GM21367 (cell line): ENCODE data around the gene TEC.

Experiments used
- ATAC-seq: cut with Tn5 transposase; IDR thresholded peaks from one replicate; pipeline ENCODE4 v1.9.1; 2021; ENCODE audit not compliant: unreplicated experiment

The TEC gene

GRCh38 chr4:48127682-48128404, 141.8 kb downstream of the TEC start:
- ATAC-seq: peak; percentile 84

DNA sequence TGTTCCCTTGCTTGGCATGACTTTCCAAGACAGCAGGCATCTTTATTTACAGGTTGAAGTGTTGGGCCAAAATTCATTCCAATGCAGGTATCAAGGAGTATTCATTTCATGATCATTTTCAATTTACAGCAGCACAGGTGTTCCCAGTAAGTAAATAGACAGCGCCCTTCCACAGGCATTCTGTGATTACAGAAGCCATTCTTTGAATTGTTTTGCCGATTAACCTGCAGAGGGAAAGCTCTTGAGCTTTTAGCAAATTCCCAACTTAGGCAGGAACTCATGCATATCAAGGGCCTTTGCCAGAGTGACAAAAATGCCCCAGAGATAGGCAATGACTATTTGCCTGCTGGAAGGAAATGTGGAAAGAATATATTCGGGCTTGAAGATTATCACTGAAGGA, 142.4 kb downstream of the TEC start:
- no peak for ATAC-seq

DNA sequence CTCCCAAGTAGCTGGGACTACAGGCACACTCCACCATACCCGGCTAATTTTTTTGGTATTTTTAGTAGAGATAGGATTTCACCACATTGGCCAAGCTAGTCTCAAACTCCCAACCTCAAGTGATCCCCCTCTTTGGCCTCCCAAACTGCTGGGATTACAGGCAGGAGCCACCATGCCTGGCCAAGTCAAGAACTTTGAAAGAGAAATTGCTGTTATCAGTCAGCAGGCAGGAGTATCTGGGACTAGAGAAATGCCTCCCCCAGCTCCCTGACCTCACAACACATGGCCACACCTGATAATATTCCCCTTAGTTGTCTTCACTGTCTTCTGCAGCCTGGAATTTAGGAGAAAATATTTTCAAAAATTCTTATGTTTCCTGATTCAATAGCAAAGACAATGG, 143.0 kb downstream of the TEC start:
- ATAC-seq: no peak

DNA sequence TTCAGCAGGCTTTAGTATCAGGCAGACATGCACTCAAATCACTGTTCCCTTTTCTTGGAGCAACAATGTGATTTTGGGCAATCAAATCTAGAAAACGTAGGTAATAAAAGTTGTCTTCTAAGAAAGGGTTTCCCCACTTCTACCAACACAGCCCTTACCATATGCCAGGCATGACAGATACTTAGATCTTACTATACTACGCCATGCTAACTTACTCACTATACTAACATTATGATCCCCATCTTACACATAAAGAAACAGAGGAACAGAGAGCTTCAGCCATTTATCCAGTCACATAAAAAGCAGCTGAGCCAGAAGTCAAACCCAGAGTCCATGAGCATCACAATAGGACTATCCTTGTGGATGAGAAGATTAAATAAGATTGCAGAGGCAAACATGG, 144.8 kb downstream of the TEC start:
- ATAC-seq: no peak

DNA sequence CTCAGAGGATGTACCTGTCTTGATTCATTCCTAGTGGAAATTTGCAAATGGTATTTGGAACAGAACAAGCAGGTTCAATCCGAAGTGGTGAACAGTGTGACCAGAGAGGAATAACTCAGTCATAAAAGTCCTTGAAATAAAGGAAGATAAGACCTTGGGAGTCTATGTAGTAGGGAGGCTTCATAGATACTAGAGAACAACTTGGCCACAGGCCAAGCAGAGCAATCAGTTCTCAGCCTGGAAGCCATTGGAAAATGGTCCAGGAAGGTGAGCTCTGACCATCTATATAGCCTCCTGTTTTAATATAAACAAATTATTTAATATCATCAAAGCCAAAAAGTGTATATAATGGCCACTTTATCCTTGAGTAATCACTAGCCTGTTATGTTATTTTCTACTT, 146.9 kb downstream of the TEC start:
- no peak for ATAC-seq

GRCh38 chr4:48121180-48121579, 148.5 kb downstream of the TEC start:
- no peak for ATAC-seq

DNA sequence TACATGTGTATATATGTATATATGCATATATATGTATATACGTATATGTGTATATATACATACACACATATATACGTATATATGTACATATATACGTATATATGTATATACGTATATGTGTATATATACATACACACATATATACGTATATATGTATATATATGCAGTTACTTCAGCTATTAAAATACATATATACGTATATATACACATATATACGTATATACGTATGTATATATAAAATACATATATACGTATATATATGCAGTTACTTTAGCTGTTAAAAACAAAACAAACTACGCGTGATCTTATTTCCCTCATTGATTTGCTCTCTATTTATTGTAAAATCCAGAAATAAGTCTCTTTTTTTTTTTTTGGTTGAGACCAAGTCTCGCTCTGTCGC, 149.5 kb downstream of the TEC start:
- ATAC-seq: no peak

GRCh38 chr4:48119646-48120045, 150.0 kb downstream of the TEC start:
- ATAC-seq: no peak

GRCh38 chr4:48118081-48118480, 151.6 kb downstream of the TEC start:
- no peak for ATAC-seq

DNA sequence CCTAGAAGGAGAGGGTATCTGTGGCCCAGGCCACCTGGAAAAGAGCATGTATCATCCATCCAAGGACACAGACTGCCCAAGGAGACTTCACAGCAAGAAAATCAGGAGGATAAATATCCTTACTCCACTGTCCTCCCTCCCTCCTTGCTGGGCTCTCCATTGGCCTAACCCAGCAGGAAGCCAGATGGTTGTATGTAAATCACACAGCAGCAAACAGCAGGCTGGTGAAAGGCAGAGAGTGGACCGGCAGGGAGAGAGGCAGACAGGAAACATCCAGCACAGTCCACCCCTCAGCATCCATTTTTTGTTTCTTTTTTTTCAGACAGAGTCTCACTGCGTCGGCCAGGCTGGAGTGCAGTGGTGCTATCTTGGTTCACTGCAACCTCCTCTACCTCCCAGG, 153.1 kb downstream of the TEC start:
- no peak for ATAC-seq

- no peak for ATAC-seq
Measured at GRCh38 chr4:48114412-48114811, 155.2 kb downstream of the TEC start.

GRCh38 chr4:48112017-48112667, 157.5 kb downstream of the TEC start:
- no peak for ATAC-seq

- ATAC-seq: no peak
Measured at GRCh38 chr4:48110452-48110978, 159.1 kb downstream of the TEC start.

DNA sequence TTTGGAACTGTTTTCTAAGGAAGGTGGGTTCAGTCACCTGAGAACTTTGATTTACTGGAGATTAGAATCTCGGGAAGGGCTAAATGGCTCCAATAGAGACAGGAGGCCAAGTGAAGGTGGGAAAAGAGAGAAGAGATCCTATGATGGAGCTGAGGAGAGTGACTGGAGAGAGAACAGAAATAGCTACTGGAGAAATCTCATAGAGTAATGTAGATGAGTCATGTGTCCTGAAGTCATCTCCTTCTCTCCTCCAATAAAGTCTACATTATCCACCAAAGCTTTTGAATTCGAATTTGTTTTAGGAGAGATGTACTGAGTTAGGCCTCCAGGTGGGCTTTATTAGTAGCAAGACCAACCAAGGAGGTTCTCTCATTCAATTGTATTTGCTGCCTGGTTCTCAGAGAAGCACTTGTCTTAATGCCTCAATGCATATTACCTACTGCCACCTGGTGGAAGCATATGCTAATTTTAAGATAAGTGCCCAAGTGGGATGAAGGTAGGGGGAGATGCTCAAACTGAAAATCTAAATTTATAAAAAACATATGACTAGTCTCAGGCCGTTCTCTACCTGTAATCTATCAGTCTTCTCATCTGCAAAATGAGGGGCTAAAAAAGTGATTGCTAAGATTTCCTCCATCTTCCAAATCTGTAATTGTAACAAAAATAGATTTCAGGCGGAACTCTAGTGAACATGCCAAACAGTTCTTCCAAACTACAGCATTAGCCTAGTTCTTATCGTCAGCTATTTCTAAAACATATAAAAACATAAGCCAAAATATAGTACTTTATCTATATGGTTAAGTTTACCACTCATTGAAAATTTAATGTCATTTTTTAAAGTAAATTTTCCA, 160.0 kb downstream of the TEC start:
- ATAC-seq: peak; percentile 69

- ATAC-seq: no peak
Measured at GRCh38 chr4:48108309-48109073, 161.1 kb downstream of the TEC start.

- no peak for ATAC-seq
Measured at GRCh38 chr4:48105230-48105629, 164.4 kb downstream of the TEC start.

GRCh38 chr4:48103483-48104139, 166.0 kb downstream of the TEC start:
- ATAC-seq: peak; percentile 58

- ATAC-seq: no peak
Measured at GRCh38 chr4:48102303-48102702, 167.3 kb downstream of the TEC start.

- no peak for ATAC-seq
Measured at GRCh38 chr4:48100256-48100655, 169.4 kb downstream of the TEC start.

- no peak for ATAC-seq
Measured at GRCh38 chr4:48095441-48095840, 174.2 kb downstream of the TEC start.
